ENCODE results near the gene JUN. TPM values are rescaled to one million over a fixed set of nuclear protein-coding genes. Genes with fewer than 3 reads are reported as not detected.
A peak's percentile ranks its signal among the peaks of the same experiment; 100 is the strongest.

The JUN gene
- total and polyA plus RNA-seq, 2 of the 13 experiments (the other 11 are each of a cell fraction or from before 2014, with no cell fraction given): 18.2 to 22.3 TPM

DNA sequence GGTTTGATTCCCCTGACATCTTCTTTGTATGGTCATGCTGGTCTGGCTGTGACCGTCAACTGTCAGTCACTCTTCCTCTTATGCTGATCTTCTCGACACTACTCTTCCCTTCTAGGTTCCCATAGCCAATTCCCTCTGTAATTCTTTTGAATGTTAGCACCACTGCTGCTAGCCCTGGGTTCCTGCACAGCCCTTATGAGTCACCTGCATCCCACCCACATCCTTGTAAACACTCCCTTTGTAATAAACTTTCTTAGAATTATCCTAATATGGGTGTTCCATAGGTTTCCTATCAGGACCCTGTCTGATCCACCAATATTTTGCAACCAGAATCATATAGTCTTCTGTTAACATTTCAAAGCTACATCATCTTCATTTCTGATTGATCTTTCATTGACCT, 37.1 kb downstream of the JUN start:
- ATAC-seq (no peak; the same call in 2 of the 3 replicates), FAIRE-seq (no peak), DNase-seq (ENCODE audit: low spot score) (no peak)
- Histone ChIP-seq H3K36me3 (replicated peaks in 1 of 2; ENCODE audit: control insufficient read depth in 1 of 2, insufficient read depth in 2 of 2, low read length in 2 of 2) (no peaks in the 10 kb centered on the region), H3K79me2 (ENCODE audit: insufficient read depth, low read length) (no peaks in the 10 kb centered on the region), H3K9me3 (ENCODE audit: low read length) (no peaks in the 10 kb centered on the region), H3K4me3 (replicated peaks in 1 of 3; ENCODE audit: insufficient read depth in 1 of 3, low read depth in 2 of 3, low read length in 3 of 3) (no peak overlapping the region; a peak in 1 of 6 replicates), H3K27ac (ENCODE audit: extremely low read length, insufficient read depth, low read length) (no peak overlapping the region), H4K20me1 (ENCODE audit: insufficient read depth, low read length) (no peaks in the 10 kb centered on the region), H3K27me3 (ENCODE audit: control insufficient read depth in 1 of 2, insufficient read depth in 2 of 2, low read length in 2 of 2) (peaks cover 0 to 2% of the 10 kb centered on the region in 2 experiments; a peak in 2 of 5 replicates), H2AFZ (ENCODE audit: low read length) (no peak overlapping the region), H3K4me1 (ENCODE audit: insufficient read depth, low read length) (peaks cover 60% of the 10 kb centered on the region), H3K9ac (ENCODE audit: insufficient read depth, low read depth, low read length) (no peak overlapping the region), H3K4me2 (ENCODE audit: low read depth, low read length) (no peak overlapping the region)
- ChIA-PET CTCF (ENCODE audit: low intra/inter-chr PET ratio, low total read pairs) (no interaction called here), POLR2A (no interaction called here)
- in situ Hi-C loops (cut with HindIII; ENCODE audit: extremely low pct_ligation_motif_present, low pct_unique_long_range_greater_than_20kb) (loop anchor here (10.0 kb wide), 1 partner anchor 1008 kb away; no protein-coding TSS in a partner anchor), intact Hi-C loops (cut with micrococcal nuclease; ENCODE audit: unreplicated experiment) (no loop called here)
- 56% methylated on average over 2 of the region's 2 CpGs for WGBS (ENCODE audit: low lambda C conversion rate)
- no peak for TF ChIP-seq NFE2L2 (IDR thresholded peaks at IDR 0.05; ENCODE audit: low read length)
- TF ChIP-seq FOSL2 (CRISPR knock-in tag; IDR thresholded peaks at IDR 0.05): peak; percentile 74
- TF ChIP-seq, protein P1, sequence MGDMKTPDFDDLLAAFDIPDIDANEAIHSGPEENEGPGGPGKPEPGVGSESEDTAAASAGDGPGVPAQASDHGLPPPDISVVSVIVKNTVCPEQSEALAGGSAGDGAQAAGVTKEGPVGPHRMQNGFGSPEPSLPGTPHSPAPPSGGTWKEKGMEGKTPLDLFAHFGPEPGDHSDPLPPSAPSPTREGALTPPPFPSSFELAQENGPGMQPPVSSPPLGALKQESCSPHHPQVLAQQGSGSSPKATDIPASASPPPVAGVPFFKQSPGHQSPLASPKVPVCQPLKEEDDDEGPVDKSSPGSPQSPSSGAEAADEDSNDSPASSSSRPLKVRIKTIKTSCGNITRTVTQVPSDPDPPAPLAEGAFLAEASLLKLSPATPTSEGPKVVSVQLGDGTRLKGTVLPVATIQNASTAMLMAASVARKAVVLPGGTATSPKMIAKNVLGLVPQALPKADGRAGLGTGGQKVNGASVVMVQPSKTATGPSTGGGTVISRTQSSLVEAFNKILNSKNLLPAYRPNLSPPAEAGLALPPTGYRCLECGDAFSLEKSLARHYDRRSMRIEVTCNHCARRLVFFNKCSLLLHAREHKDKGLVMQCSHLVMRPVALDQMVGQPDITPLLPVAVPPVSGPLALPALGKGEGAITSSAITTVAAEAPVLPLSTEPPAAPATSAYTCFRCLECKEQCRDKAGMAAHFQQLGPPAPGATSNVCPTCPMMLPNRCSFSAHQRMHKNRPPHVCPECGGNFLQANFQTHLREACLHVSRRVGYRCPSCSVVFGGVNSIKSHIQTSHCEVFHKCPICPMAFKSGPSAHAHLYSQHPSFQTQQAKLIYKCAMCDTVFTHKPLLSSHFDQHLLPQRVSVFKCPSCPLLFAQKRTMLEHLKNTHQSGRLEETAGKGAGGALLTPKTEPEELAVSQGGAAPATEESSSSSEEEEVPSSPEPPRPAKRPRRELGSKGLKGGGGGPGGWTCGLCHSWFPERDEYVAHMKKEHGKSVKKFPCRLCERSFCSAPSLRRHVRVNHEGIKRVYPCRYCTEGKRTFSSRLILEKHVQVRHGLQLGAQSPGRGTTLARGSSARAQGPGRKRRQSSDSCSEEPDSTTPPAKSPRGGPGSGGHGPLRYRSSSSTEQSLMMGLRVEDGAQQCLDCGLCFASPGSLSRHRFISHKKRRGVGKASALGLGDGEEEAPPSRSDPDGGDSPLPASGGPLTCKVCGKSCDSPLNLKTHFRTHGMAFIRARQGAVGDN (CRISPR knock-in tag; IDR thresholded peaks at IDR 0.05): no peak
- TF ChIP-seq, protein P2, sequence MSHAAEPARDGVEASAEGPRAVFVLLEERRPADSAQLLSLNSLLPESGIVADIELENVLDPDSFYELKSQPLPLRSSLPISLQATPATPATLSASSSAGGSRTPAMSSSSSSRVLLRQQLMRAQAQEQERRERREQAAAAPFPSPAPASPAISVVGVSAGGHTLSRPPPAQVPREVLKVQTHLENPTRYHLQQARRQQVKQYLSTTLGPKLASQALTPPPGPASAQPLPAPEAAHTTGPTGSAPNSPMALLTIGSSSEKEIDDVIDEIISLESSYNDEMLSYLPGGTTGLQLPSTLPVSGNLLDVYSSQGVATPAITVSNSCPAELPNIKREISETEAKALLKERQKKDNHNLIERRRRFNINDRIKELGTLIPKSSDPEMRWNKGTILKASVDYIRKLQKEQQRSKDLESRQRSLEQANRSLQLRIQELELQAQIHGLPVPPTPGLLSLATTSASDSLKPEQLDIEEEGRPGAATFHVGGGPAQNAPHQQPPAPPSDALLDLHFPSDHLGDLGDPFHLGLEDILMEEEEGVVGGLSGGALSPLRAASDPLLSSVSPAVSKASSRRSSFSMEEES (CRISPR knock-in tag; IDR thresholded peaks at IDR 0.05): no peak
- no peak for TF ChIP-seq RFX1 (IDR thresholded peaks at IDR 0.05)
- TF ChIP-seq FOXP1 (IDR thresholded peaks at IDR 0.05): no peak
- 0 out of 2 replicates have a peak, but pooled peaks have one; percentile 6 for TF ChIP-seq FOXP1 (CRISPR knock-in tag; IDR thresholded peaks at IDR 0.05)
- no peak for TF ChIP-seq SAP130 (CRISPR knock-in tag; IDR thresholded peaks at IDR 0.05; ENCODE audit: low read depth)
- TF ChIP-seq, protein P3, sequence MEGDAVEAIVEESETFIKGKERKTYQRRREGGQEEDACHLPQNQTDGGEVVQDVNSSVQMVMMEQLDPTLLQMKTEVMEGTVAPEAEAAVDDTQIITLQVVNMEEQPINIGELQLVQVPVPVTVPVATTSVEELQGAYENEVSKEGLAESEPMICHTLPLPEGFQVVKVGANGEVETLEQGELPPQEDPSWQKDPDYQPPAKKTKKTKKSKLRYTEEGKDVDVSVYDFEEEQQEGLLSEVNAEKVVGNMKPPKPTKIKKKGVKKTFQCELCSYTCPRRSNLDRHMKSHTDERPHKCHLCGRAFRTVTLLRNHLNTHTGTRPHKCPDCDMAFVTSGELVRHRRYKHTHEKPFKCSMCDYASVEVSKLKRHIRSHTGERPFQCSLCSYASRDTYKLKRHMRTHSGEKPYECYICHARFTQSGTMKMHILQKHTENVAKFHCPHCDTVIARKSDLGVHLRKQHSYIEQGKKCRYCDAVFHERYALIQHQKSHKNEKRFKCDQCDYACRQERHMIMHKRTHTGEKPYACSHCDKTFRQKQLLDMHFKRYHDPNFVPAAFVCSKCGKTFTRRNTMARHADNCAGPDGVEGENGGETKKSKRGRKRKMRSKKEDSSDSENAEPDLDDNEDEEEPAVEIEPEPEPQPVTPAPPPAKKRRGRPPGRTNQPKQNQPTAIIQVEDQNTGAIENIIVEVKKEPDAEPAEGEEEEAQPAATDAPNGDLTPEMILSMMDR (CRISPR knock-in tag; IDR thresholded peaks at IDR 0.05): no peak
- no TSS peak for BruUV-seq (replicated peaks)

All from HepG2 (cell line).